Esophagus (tissue), 2 donors: ENCODE measurements around the gene TRMU. TPM values are rescaled to one million over a fixed set of nuclear protein-coding genes. Genes with fewer than 3 reads are reported as not detected.

Experiments used
- H3K27ac ChIP-seq, 2 donors: one replicate each; pipeline ENCODE4 v1.5.1; 2013; ENCODE audit warnings: low read depth in 2 of 2, mild to moderate bottlenecking in 2 of 2, inconsistent platforms in 1 of 2, low read length in 1 of 2, moderate library complexity in 1 of 2
- H3K27me3 ChIP-seq, 2 donors: one replicate each; pipeline ENCODE4 v1.6.1; 2013; ENCODE audit warnings: low read length in 2 of 2, control low read depth in 1 of 2, mild to moderate bottlenecking in 1 of 2; ENCODE audit not compliant: insufficient read depth in 2 of 2, control insufficient read depth in 1 of 2
- H3K36me3 ChIP-seq, 2 donors: one replicate each; pipeline ENCODE4 v1.6.1; 2013; ENCODE audit warnings: low read length in 1 of 2; ENCODE audit not compliant: control insufficient read depth in 2 of 2, insufficient read depth in 2 of 2
- H3K4me1 ChIP-seq, 2 donors: one replicate each; pipeline ENCODE4 v1.6.1; 2013; ENCODE audit warnings: low read length in 1 of 2; ENCODE audit not compliant: control insufficient read depth in 2 of 2, insufficient read depth in 2 of 2
- H3K4me3 ChIP-seq, 2 donors: one replicate each; pipeline ENCODE4 v1.5.1; 2013; ENCODE audit warnings: low read length in 2 of 2, mild to moderate bottlenecking in 2 of 2, low read depth in 1 of 2, moderate library complexity in 1 of 2
- H3K9me3 ChIP-seq, 2 donors: one replicate each; pipeline ENCODE4 v1.6.1; 2013; ENCODE audit warnings: mild to moderate bottlenecking in 2 of 2, low read depth in 1 of 2, low read length in 1 of 2, moderate library complexity in 1 of 2; ENCODE audit not compliant: control insufficient read depth in 2 of 2, insufficient read depth in 1 of 2
- WGBS, 2 donors: extraction: QIAGEN DNeasy Blood & Tissue Kit; methylation state at CpG; one replicate each; pipeline ENCODE4 v1.1.7; 2013; 5-methylcytosine and 5-hydroxymethylcytosine counted together
- polyA plus RNA-seq, 2 donors: library from polyadenylated mRNA; stranded (reverse); fragments of 200-250 nt; gene quantifications; one replicate each; pipeline ENCODE4 v1.2.3, GENCODE V29; 2013
- donor health status: healthy with polysubstance abuse.
- donor health status: Bipolar disorder and iron deficiency.

The TRMU gene
- polyA plus RNA-seq, 2 donors, result 24.3 to 32.4 TPM

- WGBS, 2 donors, result 90 to 92% methylated on average over 18 of the region's 18 CpGs
- peak overlapping the region; percentile 90 to 95 for H3K27ac ChIP-seq
- peaks cover 0 to 3% of the 10 kb centered on the region in 2 donors for H3K9me3 ChIP-seq
- H3K27me3 ChIP-seq, result no peaks in the 10 kb centered on the region
- H3K4me1 ChIP-seq, result peaks cover 3 to 29% of the 10 kb centered on the region in 2 donors
- H3K4me3 ChIP-seq, result no peak overlapping the region
- peaks cover 0 to 13% of the 10 kb centered on the region in 2 donors for H3K36me3 ChIP-seq
Measured at GRCh38 chr22:46372686-46373085, 37.2 kb downstream of the TRMU start.

GRCh38 chr22:46373159-46373558, 37.6 kb downstream of the TRMU start:
- Histone ChIP-seq H3K4me1 (peaks cover 3 to 31% of the 10 kb centered on the region in 2 donors), H3K9me3 (peaks cover 0 to 3% of the 10 kb centered on the region in 2 donors), H3K27me3 (no peaks in the 10 kb centered on the region), H3K36me3 (peaks cover 0 to 13% of the 10 kb centered on the region in 2 donors), H3K27ac (peak overlapping the region; percentile 90 to 95), H3K4me3 (no peak overlapping the region)
- 41 to 48% methylated on average over 7 to 8 of the region's 8 CpGs for WGBS, 2 donors

GRCh38 chr22:46373921-46374662, 38.6 kb downstream of the TRMU start:
- peaks cover 0 to 11% of the 10 kb centered on the region in 2 donors for H3K36me3 ChIP-seq
- H3K9me3 ChIP-seq, result peaks cover 0 to 3% of the 10 kb centered on the region in 2 donors
- peak overlapping the region; percentile 90 to 95 for H3K27ac ChIP-seq
- H3K4me3 ChIP-seq, result peak overlapping the region; percentile 23 to 35
- 31 to 38% methylated on average over 31 of the region's 31 CpGs for WGBS, 2 donors
- peaks cover 3 to 38% of the 10 kb centered on the region in 2 donors for H3K4me1 ChIP-seq
- no peaks in the 10 kb centered on the region for H3K27me3 ChIP-seq

DNA sequence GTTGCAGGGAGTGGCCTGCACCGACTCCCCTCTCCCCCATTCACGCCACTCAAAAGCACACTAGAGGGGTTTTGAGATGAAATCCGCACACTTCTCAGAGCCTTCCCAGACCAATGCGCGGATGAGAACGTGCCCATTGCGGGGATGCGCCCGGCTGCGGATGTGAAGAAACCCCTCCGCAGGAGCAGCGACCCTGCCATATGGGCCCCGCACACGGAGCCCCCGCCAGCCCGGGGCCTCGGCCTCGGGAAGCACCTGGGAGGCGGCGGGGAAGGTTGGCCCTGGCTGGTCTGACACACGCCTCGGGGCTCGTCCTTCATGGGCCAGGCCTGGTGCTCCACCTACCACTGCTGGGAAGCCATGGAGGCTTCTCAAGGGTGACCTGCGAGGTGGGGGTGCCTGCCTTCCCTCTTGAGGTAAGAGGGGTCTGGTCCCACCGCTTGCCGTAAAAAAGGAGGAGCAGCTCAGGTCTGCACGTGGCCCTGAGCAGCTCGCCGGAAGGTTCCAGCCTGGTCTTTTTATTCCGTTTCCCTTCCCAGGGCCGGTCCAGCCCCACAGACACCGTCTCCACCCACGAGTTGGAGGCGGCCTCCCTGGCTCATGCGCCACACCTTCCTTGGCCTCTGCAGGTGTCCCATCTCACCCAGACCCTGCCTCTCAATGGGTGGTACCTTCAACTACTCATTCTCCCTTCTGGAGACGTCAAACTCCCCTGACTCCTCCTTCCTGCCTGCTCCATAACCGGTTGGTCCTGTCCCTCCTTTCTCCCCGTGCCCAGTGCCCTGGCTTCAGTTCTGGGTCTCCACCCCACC, 39.4 kb downstream of the TRMU start:
- H3K9me3 ChIP-seq, result peaks cover 0 to 3% of the 10 kb centered on the region in 2 donors
- no peaks in the 10 kb centered on the region for H3K27me3 ChIP-seq
- H3K4me3 ChIP-seq, result peak overlapping the region; percentile 23 to 38
- H3K27ac ChIP-seq, result peak overlapping the region; percentile 90 to 95
- 53 to 61% methylated on average over 38 of the region's 38 CpGs for WGBS, 2 donors
- H3K4me1 ChIP-seq, result peaks cover 6 to 34% of the 10 kb centered on the region in 2 donors
- peaks cover 0 to 11% of the 10 kb centered on the region in 2 donors for H3K36me3 ChIP-seq

GRCh38 chr22:46376111-46376510, 40.6 kb downstream of the TRMU start:
- Histone ChIP-seq H3K27me3 (no peaks in the 10 kb centered on the region), H3K36me3 (peaks cover 0 to 11% of the 10 kb centered on the region in 2 donors), H3K4me3 (peak overlapping the region in 1 of 2 donors; percentile 38), H3K9me3 (peaks cover 0 to 3% of the 10 kb centered on the region in 2 donors), H3K4me1 (peaks cover 6 to 32% of the 10 kb centered on the region in 2 donors), H3K27ac (peak overlapping the region; percentile 84 to 85)
- WGBS, 2 donors, result 95 to 96% methylated on average over 3 of the region's 3 CpGs

- H3K27me3 ChIP-seq, result no peaks in the 10 kb centered on the region
- peaks cover 0 to 16% of the 10 kb centered on the region in 2 donors for H3K36me3 ChIP-seq
- H3K9me3 ChIP-seq, result peaks cover 0 to 3% of the 10 kb centered on the region in 2 donors
- peak overlapping the region in 1 of 2 donors; percentile 0 for H3K4me3 ChIP-seq
- peaks cover 6 to 35% of the 10 kb centered on the region in 2 donors for H3K4me1 ChIP-seq
- 83 to 89% methylated on average over 19 of the region's 19 CpGs for WGBS, 2 donors
- peak overlapping the region; percentile 84 to 85 for H3K27ac ChIP-seq
Measured at GRCh38 chr22:46376908-46377524, 41.5 kb downstream of the TRMU start.

DNA sequence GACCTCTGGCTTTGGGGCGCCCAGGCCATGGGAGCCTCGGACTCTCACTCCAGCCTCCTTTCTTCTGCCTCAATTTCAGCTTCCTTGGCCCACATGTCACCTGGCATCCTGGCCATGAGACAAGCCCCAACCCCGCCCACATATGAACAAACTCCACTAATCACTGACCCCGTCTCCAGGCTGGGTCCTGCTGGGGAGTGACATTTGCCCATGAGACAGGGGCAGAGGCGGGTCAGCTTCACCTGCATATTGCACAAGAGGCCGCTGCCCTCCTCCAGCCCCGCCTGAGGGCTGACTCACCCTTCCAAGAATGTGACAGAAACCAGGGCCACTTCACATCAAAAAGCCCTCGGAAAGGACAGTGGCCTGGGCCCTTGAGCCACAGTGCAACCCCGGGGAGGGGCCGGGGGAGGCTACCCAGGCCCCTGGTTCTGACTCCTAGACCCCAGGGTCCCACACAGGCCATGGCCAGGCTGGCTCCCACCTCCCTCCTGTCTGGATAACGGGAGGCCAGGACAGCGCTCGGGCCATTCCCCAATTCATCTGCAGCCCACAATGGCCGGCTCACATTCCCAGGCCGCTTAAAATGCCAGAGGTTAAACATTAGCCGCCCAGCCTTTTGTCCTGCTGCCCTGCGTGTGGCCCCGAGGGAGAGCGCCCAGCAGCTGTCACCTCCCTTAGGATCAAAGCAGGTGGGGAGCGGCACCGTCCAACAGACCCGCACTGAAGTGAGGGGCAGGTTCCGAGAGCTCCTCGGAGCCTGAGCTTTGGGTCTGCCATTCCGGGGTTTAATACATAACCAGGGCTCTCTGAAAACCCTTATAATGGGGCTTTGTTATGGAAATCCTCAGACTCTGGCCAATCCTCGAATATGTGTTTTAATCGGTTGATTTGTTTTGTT, 42.3 kb downstream of the TRMU start:
- H3K4me1 ChIP-seq, result peaks cover 6 to 33% of the 10 kb centered on the region in 2 donors
- H3K27ac ChIP-seq, result peak overlapping the region; percentile 84 to 85
- peaks cover 0 to 17% of the 10 kb centered on the region in 2 donors for H3K36me3 ChIP-seq
- WGBS, 2 donors, result 62 to 74% methylated on average over 27 of the region's 27 CpGs
- H3K9me3 ChIP-seq, result peaks cover 0 to 3% of the 10 kb centered on the region in 2 donors
- no peak overlapping the region for H3K4me3 ChIP-seq
- no peaks in the 10 kb centered on the region for H3K27me3 ChIP-seq

- peak overlapping the region; percentile 81 to 85 for H3K27ac ChIP-seq
- H3K27me3 ChIP-seq, result no peaks in the 10 kb centered on the region
- H3K9me3 ChIP-seq, result peaks cover 0 to 3% of the 10 kb centered on the region in 2 donors
- no peak overlapping the region for H3K4me3 ChIP-seq
- H3K36me3 ChIP-seq, result peaks cover 0 to 19% of the 10 kb centered on the region in 2 donors
- peaks cover 4 to 30% of the 10 kb centered on the region in 2 donors for H3K4me1 ChIP-seq
- WGBS, 2 donors, result 61 to 77% methylated on average over 22 of the region's 22 CpGs
Measured at GRCh38 chr22:46378426-46379065, 43.0 kb downstream of the TRMU start.
